Liver (tissue), 3 donors: ENCODE data around the gene CYFIP2.

Source experiments
- RAD21 ChIP-seq, 2 donors: IDR thresholded peaks; 2 replicates each; pipeline ENCODE4 v1.6.1; 2016; ENCODE audit warnings: antibody characterized with exemption in 2 of 2, mild to moderate bottlenecking in 2 of 2
- TF ChIP-seq, protein P1 (sequence below): fragments of 150-350 bp; IDR thresholded peaks from 2 replicates; pipeline ENCODE4 v1.5.1; 2017; ENCODE audit warnings: improper control_type of control experiment, low read depth, low read length; ENCODE audit not compliant: missing input control
- TF ChIP-seq, protein P2 (sequence below): IDR thresholded peaks from 2 replicates; pipeline ENCODE4 v1.6.1; 2016; ENCODE audit warnings: antibody characterized with exemption, mild to moderate bottlenecking
- donor health status: healthy.
- donor health status: healthy.

DNA sequence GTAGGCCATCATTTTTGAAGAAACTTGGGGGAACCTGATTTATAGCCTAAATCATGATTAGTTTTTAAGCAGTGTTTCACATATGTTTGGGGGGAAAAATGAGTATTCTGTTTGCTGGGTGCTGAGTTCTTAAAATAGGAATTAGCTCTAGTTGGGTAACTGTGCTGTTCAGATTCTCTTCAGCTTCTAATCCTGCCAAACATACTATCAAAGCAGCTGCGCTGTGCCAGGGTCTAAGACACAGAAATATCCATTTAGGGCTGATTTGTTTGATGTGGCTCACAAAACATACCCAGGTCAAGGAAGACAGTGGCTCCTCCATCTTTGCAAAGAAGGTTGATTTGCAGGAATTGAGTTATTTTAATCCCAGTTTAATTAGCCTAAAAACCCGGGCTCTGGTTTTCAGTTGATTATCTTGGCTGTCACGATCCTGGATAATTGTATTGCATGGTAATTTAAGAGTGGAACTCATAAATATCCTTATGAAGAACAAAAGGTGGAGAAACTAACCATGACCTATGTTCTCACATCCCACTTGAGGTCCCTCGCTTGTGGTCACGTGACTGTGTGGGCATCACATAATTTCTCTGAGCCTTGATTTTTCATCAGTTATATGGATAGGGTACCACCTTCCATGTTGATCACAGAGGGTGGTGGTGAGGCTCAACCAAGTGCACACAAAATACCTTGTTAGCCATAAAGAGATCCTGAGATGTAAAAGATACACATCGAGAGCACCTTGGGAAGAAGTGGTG lies 18.7 kb downstream of the CYFIP2 start:
- TF ChIP-seq, protein P1, sequence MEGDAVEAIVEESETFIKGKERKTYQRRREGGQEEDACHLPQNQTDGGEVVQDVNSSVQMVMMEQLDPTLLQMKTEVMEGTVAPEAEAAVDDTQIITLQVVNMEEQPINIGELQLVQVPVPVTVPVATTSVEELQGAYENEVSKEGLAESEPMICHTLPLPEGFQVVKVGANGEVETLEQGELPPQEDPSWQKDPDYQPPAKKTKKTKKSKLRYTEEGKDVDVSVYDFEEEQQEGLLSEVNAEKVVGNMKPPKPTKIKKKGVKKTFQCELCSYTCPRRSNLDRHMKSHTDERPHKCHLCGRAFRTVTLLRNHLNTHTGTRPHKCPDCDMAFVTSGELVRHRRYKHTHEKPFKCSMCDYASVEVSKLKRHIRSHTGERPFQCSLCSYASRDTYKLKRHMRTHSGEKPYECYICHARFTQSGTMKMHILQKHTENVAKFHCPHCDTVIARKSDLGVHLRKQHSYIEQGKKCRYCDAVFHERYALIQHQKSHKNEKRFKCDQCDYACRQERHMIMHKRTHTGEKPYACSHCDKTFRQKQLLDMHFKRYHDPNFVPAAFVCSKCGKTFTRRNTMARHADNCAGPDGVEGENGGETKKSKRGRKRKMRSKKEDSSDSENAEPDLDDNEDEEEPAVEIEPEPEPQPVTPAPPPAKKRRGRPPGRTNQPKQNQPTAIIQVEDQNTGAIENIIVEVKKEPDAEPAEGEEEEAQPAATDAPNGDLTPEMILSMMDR = no peak
- TF ChIP-seq, protein P2, sequence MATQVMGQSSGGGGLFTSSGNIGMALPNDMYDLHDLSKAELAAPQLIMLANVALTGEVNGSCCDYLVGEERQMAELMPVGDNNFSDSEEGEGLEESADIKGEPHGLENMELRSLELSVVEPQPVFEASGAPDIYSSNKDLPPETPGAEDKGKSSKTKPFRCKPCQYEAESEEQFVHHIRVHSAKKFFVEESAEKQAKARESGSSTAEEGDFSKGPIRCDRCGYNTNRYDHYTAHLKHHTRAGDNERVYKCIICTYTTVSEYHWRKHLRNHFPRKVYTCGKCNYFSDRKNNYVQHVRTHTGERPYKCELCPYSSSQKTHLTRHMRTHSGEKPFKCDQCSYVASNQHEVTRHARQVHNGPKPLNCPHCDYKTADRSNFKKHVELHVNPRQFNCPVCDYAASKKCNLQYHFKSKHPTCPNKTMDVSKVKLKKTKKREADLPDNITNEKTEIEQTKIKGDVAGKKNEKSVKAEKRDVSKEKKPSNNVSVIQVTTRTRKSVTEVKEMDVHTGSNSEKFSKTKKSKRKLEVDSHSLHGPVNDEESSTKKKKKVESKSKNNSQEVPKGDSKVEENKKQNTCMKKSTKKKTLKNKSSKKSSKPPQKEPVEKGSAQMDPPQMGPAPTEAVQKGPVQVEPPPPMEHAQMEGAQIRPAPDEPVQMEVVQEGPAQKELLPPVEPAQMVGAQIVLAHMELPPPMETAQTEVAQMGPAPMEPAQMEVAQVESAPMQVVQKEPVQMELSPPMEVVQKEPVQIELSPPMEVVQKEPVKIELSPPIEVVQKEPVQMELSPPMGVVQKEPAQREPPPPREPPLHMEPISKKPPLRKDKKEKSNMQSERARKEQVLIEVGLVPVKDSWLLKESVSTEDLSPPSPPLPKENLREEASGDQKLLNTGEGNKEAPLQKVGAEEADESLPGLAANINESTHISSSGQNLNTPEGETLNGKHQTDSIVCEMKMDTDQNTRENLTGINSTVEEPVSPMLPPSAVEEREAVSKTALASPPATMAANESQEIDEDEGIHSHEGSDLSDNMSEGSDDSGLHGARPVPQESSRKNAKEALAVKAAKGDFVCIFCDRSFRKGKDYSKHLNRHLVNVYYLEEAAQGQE = no peak
- TF ChIP-seq RAD21 (IDR thresholded peaks at IDR 0.05) = no peak
